A673 (cell line): ENCODE data around the gene DNPH1.

Source experiments
- EZH2 ChIP-seq: fragments of 200-600 bp; sonication (generic); IDR thresholded peaks from 2 replicates; pipeline ENCODE4 v1.6.1; 2017; ENCODE audit warnings: borderline replicate concordance, low read depth, mild to moderate bottlenecking, mixed read lengths, antibody characterized with exemption, low read length; ENCODE audit not compliant: poor library complexity, severe bottlenecking
- TF ChIP-seq, protein P1 (sequence below): fragments of 300-800, 200-600 bp; sonication (generic); conservative IDR thresholded peaks from 2 replicates; pipeline ENCODE4 v1.5.1; 2017; ENCODE audit warnings: low read depth, mild to moderate bottlenecking, antibody characterized with exemption, low read length, moderate library complexity, mixed read lengths

DNA sequence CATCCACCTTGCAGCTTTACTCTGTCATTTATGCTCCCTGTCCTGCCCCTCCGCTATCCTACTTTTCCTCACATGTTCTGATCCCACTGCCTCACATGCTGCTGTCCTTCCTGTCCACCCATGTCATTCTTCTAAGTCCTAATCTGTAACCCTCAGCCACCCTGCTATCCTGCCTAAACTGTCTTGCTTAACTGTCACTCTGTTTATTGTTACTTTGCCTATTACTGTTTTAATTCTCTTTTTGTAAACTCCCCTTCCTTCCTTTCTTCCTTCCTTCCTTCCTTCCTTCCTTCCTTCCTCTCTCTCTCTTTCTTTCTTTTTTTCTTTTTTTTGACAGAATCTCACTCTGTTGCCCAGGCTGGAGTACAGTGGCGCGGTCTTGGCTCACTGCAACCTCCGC, 45.8 kb downstream of the DNPH1 start:
- TF ChIP-seq, protein P1, sequence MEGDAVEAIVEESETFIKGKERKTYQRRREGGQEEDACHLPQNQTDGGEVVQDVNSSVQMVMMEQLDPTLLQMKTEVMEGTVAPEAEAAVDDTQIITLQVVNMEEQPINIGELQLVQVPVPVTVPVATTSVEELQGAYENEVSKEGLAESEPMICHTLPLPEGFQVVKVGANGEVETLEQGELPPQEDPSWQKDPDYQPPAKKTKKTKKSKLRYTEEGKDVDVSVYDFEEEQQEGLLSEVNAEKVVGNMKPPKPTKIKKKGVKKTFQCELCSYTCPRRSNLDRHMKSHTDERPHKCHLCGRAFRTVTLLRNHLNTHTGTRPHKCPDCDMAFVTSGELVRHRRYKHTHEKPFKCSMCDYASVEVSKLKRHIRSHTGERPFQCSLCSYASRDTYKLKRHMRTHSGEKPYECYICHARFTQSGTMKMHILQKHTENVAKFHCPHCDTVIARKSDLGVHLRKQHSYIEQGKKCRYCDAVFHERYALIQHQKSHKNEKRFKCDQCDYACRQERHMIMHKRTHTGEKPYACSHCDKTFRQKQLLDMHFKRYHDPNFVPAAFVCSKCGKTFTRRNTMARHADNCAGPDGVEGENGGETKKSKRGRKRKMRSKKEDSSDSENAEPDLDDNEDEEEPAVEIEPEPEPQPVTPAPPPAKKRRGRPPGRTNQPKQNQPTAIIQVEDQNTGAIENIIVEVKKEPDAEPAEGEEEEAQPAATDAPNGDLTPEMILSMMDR: no peak
- no peak for TF ChIP-seq EZH2
